SJSA1 (cell line): ENCODE data around the gene CHST6. TPM values are rescaled to one million over a fixed set of nuclear protein-coding genes. Genes with fewer than 3 reads are reported as not detected.
"Not testable (repeated sequence)": the region's sequence is repeated elsewhere in the genome, so short reads cannot be mapped to it uniquely, and the experiment has no call there.

Experiments
- DNase-seq, 2 experiments: peaks; one replicate each; pipeline ENCODE4 v3.0.0-alpha.2; 2015 to 2020; ENCODE audit warnings: low spot score in 2 of 2, low read depth in 1 of 2
- H3K27ac ChIP-seq: fragments of 250-450 bp; sonication (Bioruptor Pico); 2 replicates; pipeline ENCODE4 v1.5.1; 2020; ENCODE audit warnings: mild to moderate bottlenecking, moderate library complexity
- H3K27me3 ChIP-seq: fragments of 250-450 bp; sonication (Bioruptor Pico); replicated peaks from 2 replicates; pipeline ENCODE4 v1.5.1; 2020; ENCODE audit warnings: mild to moderate bottlenecking, moderate library complexity
- H3K36me3 ChIP-seq: fragments of 250-450 bp; sonication (Bioruptor Pico); 2 replicates; pipeline ENCODE4 v1.5.1; 2020; ENCODE audit warnings: mild to moderate bottlenecking
- H3K4me1 ChIP-seq: fragments of 250-450 bp; sonication (Bioruptor Pico); replicated peaks from 2 replicates; pipeline ENCODE4 v1.6.1; 2021; ENCODE audit warnings: mild to moderate bottlenecking
- H3K4me3 ChIP-seq: fragments of 250-450 bp; sonication (Bioruptor Pico); 2 replicates; pipeline ENCODE4 v1.5.1; 2020; ENCODE audit warnings: mild to moderate bottlenecking
- H3K9me3 ChIP-seq: fragments of 250-450 bp; sonication (Bioruptor Pico); replicated peaks from 2 replicates; pipeline ENCODE4 v1.5.1; 2020; ENCODE audit warnings: mild to moderate bottlenecking
- total RNA-seq: library from RNA; depleted of rRNA; stranded (reverse); fragments of >200 nt; shearing (Covaris generic); gene quantifications from 2 replicates; pipeline ENCODE4 v1.2.3, GENCODE V29; 2014

CHST6 gene
- total RNA-seq, 1 experiment from 2014 or later = not detected

GRCh38 chr16:75476817-75477216 lies 18.4 kb downstream of the CHST6 start:
- Histone ChIP-seq H3K4me3 (no peak overlapping the region), H3K36me3 (no peaks in the 10 kb centered on the region), H3K27me3 (no peaks in the 10 kb centered on the region), H3K27ac (no peak overlapping the region), H3K9me3 (no peaks in the 10 kb centered on the region), H3K4me1 (no peaks in the 10 kb centered on the region)
- no peak for DNase-seq

GRCh38 chr16:75475420-75475847 lies 19.8 kb downstream of the CHST6 start:
- no peaks in the 10 kb centered on the region for H3K36me3 ChIP-seq
- no peak for DNase-seq
- H3K4me3 ChIP-seq = no peak overlapping the region
- H3K27ac ChIP-seq = no peak overlapping the region
- no peaks in the 10 kb centered on the region for H3K27me3 ChIP-seq
- H3K9me3 ChIP-seq = no peaks in the 10 kb centered on the region
- no peaks in the 10 kb centered on the region for H3K4me1 ChIP-seq

GRCh38 chr16:75472908-75473877 lies 22.0 kb downstream of the CHST6 start:
- Histone ChIP-seq H3K36me3 (no peaks in the 10 kb centered on the region), H3K4me1 (no peaks in the 10 kb centered on the region), H3K27ac (no peak overlapping the region), H3K4me3 (no peak overlapping the region), H3K9me3 (no peaks in the 10 kb centered on the region), H3K27me3 (no peaks in the 10 kb centered on the region)
- no peak for DNase-seq

GRCh38 chr16:75471723-75472633 lies 23.3 kb downstream of the CHST6 start:
- no peak overlapping the region for H3K27ac ChIP-seq
- H3K4me1 ChIP-seq = no peaks in the 10 kb centered on the region
- H3K9me3 ChIP-seq = no peaks in the 10 kb centered on the region
- peak in 1 of 2 experiments; percentile 27 for DNase-seq
- no peaks in the 10 kb centered on the region for H3K36me3 ChIP-seq
- H3K4me3 ChIP-seq = no peak overlapping the region
- H3K27me3 ChIP-seq = no peaks in the 10 kb centered on the region

GRCh38 chr16:75466760-75467159 lies 28.5 kb downstream of the CHST6 start:
- no peak overlapping the region for H3K27ac ChIP-seq
- H3K9me3 ChIP-seq = no peaks in the 10 kb centered on the region
- H3K36me3 ChIP-seq = peaks cover 6% of the 10 kb centered on the region
- peaks cover 4% of the 10 kb centered on the region; the same call in 1 of the 2 replicates for H3K4me1 ChIP-seq
- H3K27me3 ChIP-seq = no peaks in the 10 kb centered on the region
- DNase-seq = no peak
- no peak overlapping the region for H3K4me3 ChIP-seq

GRCh38 chr16:75464122-75464918 lies 30.9 kb downstream of the CHST6 start, which contains the start of gene TMEM170A:
TSS of gene TMEM170A (minus strand) at chr16:75464689. CDS start at chr16:75464600, 89 bp downstream.
- H3K4me3 ChIP-seq = peak within 1 kb of the TSS; percentile 84
- peak within 1 kb of the TSS; percentile 54 for H3K27ac ChIP-seq
- DNase-seq = peak; percentile 99
- H3K9me3 ChIP-seq = no peaks in the 10 kb centered on the region
- H3K27me3 ChIP-seq = no peaks in the 10 kb centered on the region
- peaks cover 7% of the 10 kb centered on the region; the same call in 1 of the 2 replicates for H3K4me1 ChIP-seq
- peaks cover 6% of the 10 kb centered on the region for H3K36me3 ChIP-seq

- DNase-seq = peak in 1 of 2 experiments; percentile 52
- peak overlapping the region; percentile 54 for H3K27ac ChIP-seq
Measured at GRCh38 chr16:75463389-75464121, 31.7 kb downstream of the CHST6 start.

GRCh38 chr16:75462806-75463205 lies 32.4 kb downstream of the CHST6 start:
- no peak overlapping the region for H3K27ac ChIP-seq
- H3K9me3 ChIP-seq = no peaks in the 10 kb centered on the region
- H3K27me3 ChIP-seq = no peaks in the 10 kb centered on the region
- H3K36me3 ChIP-seq = peaks cover 6% of the 10 kb centered on the region
- DNase-seq = no peak
- peaks cover 7% of the 10 kb centered on the region; the same call in 1 of the 2 replicates for H3K4me1 ChIP-seq
- H3K4me3 ChIP-seq = no peak overlapping the region

More at GRCh38 chr16:75463389-75464121, 31.7 kb downstream of the CHST6 start:
- H3K9me3 ChIP-seq, H3K36me3 ChIP-seq, H3K4me1 ChIP-seq, H3K27me3 ChIP-seq: not testable (repeated sequence)
- peak overlapping the region; percentile 84 for H3K4me3 ChIP-seq

- Histone ChIP-seq H3K9me3 (no peaks in the 10 kb centered on the region), H3K4me1 (peaks cover 7% of the 10 kb centered on the region; the same call in 1 of the 2 replicates), H3K36me3 (peaks cover 6% of the 10 kb centered on the region), H3K27ac (no peak overlapping the region), H3K27me3 (no peaks in the 10 kb centered on the region), H3K4me3 (no peak overlapping the region)
- DNase-seq = no peak
Measured at GRCh38 chr16:75461575-75461974, 33.7 kb downstream of the CHST6 start.

GRCh38 chr16:75460446-75460845 lies 34.8 kb downstream of the CHST6 start:
- no peaks in the 10 kb centered on the region for H3K9me3 ChIP-seq
- H3K4me3 ChIP-seq = no peak overlapping the region
- peaks cover 6% of the 10 kb centered on the region for H3K36me3 ChIP-seq
- H3K4me1 ChIP-seq = peaks cover 7% of the 10 kb centered on the region; the same call in 1 of the 2 replicates
- H3K27ac ChIP-seq = no peak overlapping the region
- no peaks in the 10 kb centered on the region for H3K27me3 ChIP-seq
- DNase-seq = no peak

GRCh38 chr16:75459691-75460090 lies 35.5 kb downstream of the CHST6 start:
- no peak overlapping the region for H3K27ac ChIP-seq
- H3K27me3 ChIP-seq = no peaks in the 10 kb centered on the region
- DNase-seq = no peak
- peaks cover 7% of the 10 kb centered on the region; the same call in 1 of the 2 replicates for H3K4me1 ChIP-seq
- H3K36me3 ChIP-seq = peaks cover 6% of the 10 kb centered on the region
- no peaks in the 10 kb centered on the region for H3K9me3 ChIP-seq
- no peak overlapping the region for H3K4me3 ChIP-seq

- Histone ChIP-seq H3K27me3 (no peaks in the 10 kb centered on the region), H3K36me3 (no peaks in the 10 kb centered on the region; the same call in 1 of the 2 replicates), H3K9me3 (no peaks in the 10 kb centered on the region), H3K4me1 (peaks cover 7% of the 10 kb centered on the region; the same call in 1 of the 2 replicates), H3K27ac (no peak overlapping the region), H3K4me3 (no peak overlapping the region)
- DNase-seq = no peak
Measured at GRCh38 chr16:75458439-75458838, 36.8 kb downstream of the CHST6 start.
